ENCODE measurements around the gene FAM118A.
"Not testable (repeated sequence)": the region's sequence is repeated elsewhere in the genome, so short reads cannot be mapped to it uniquely, and the experiment has no call there.

FAM118A gene

GRCh38 chr22:45309422-45310227 lies at the start of gene FAM118A:
TSS of gene FAM118A (plus strand) at chr22:45309934. CDS start at chr22:45322380, 12,446 bp downstream.
- peak; percentile 81 to 84 for DNase-seq (ENCODE audit: low read depth in 2 of 2)

GRCh38 chr22:45260395-45260759 lies 49.4 kb upstream of the FAM118A start:
- DNase-seq (ENCODE audit: low read depth in 2 of 2), result not testable (repeated sequence)

- DNase-seq (ENCODE audit: low read depth in 2 of 2), result no peak
Observed at GRCh38 chr22:45261407-45262088, 48.2 kb upstream of the FAM118A start.

GRCh38 chr22:45262195-45262930 lies 47.4 kb upstream of the FAM118A start:
- no peak for DNase-seq (ENCODE audit: low read depth in 2 of 2)

- DNase-seq (ENCODE audit: low read depth in 2 of 2), result no peak
Observed at GRCh38 chr22:45262931-45263462, 46.7 kb upstream of the FAM118A start.

- peak in 1 of 2 experiments; percentile 19 for DNase-seq (ENCODE audit: low read depth in 2 of 2)
Observed at GRCh38 chr22:45263463-45264269, 46.1 kb upstream of the FAM118A start.

GRCh38 chr22:45265535-45265934 lies 44.2 kb upstream of the FAM118A start:
- no peak for DNase-seq (ENCODE audit: low read depth in 2 of 2)

- DNase-seq (ENCODE audit: low read depth in 2 of 2), result no peak
Observed at GRCh38 chr22:45268167-45268957, 41.4 kb upstream of the FAM118A start.

GRCh38 chr22:45268958-45269844 lies 40.5 kb upstream of the FAM118A start:
- DNase-seq (ENCODE audit: low read depth in 2 of 2), result peak; percentile 40 to 42

- no peak for DNase-seq (ENCODE audit: low read depth in 2 of 2)
Observed at GRCh38 chr22:45270095-45271020, 39.4 kb upstream of the FAM118A start.

GRCh38 chr22:45271667-45272201 lies 38.0 kb upstream of the FAM118A start:
- no peak for DNase-seq (ENCODE audit: low read depth in 2 of 2)

GRCh38 chr22:45272498-45272897 lies 37.2 kb upstream of the FAM118A start:
- no peak for DNase-seq (ENCODE audit: low read depth in 2 of 2)

GRCh38 chr22:45273452-45274075 lies 36.2 kb upstream of the FAM118A start:
- no peak for DNase-seq (ENCODE audit: low read depth in 2 of 2)

- no peak for DNase-seq (ENCODE audit: low read depth in 2 of 2)
Observed at GRCh38 chr22:45276507-45277105, 33.1 kb upstream of the FAM118A start.

GRCh38 chr22:45277720-45278119 lies 32.0 kb upstream of the FAM118A start:
- DNase-seq (ENCODE audit: low read depth in 2 of 2), result not testable (repeated sequence)

- no peak for DNase-seq (ENCODE audit: low read depth in 2 of 2)
Observed at GRCh38 chr22:45278125-45278524, 31.6 kb upstream of the FAM118A start.

- DNase-seq (ENCODE audit: low read depth in 2 of 2), result no peak
Observed at GRCh38 chr22:45280587-45280980, 29.1 kb upstream of the FAM118A start.

Data from fibroblast of skin of left biceps (primary cell).